ENCODE data around the gene CCDC124. TPM values are rescaled to one million over a fixed set of nuclear protein-coding genes. Genes with fewer than 3 reads are reported as not detected.
A peak's percentile ranks its signal among the peaks of the same experiment; 100 is the strongest.

CCDC124 gene
- total and polyA plus RNA-seq, 2 donors from 2014 or later: 59.5 to 120 TPM

DNA sequence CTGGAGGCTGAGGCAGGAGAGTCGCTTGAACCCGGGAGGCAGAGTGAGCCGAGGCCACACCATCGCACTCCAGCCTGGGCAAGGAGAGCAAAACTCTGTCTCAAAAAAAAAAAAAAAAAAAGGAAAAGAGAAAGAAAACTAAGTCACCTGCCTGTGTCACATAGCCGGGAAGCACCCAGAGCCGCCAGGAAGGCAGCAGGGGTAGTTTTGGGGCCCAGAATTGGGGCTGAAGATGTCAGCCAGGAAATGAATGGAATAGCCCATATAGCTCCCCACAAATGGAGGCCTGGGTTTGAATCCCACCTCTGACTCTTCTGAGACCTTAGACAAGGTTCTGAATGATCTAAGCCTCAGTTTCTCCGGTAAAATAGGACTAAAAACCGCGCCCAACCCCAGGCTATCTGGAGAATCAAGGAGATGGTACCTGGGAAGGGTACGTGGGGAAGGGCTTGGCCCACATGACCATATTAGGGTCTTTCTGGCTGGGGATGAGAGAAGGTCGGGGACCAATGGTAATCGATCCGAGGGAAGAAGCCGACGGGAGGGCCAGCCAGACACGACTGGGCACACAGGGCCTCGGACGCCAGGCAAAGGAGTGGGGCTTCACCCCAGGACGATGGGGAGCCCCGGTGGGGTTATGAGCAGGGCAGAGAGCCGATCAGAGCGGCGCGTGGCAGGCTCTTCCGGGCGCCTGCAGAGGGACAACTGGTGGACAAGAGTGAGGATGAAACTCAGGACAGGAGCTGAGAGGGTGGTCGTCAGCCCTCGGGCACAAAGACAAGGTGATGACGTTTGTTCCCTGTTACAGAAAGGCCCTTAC, 14.4 kb downstream of the CCDC124 start:
- Histone ChIP-seq H3K9me3 (ENCODE audit: control insufficient read depth in 2 of 3, insufficient read depth in 1 of 3, low read length in 3 of 3) (no peaks in the 10 kb centered on the region), H3K27me3 (ENCODE audit: control insufficient read depth, insufficient read depth, low read length) (no peaks in the 10 kb centered on the region), H3K4me3 (ENCODE audit: low read length in 3 of 3) (peak overlapping the region; percentile 60 to 68 (median 63)), H3K27ac (ENCODE audit: low read depth in 2 of 2, low read length in 2 of 2) (no peak overlapping the region), H3K36me3 (ENCODE audit: control insufficient read depth in 2 of 3, insufficient read depth in 3 of 3, low read length in 3 of 3) (no peaks in the 10 kb centered on the region), H3K4me1 (ENCODE audit: control insufficient read depth in 2 of 3, insufficient read depth in 2 of 3, low read depth in 1 of 3, low read length in 3 of 3) (peaks cover 0 to 17% (median 5%) of the 10 kb centered on the region in 3 donors), H3K9ac (ENCODE audit: low read length in 3 of 3) (peak overlapping the region in 2 of 3 donors; percentile 48 to 71)
- no peak for FAIRE-seq
- intact Hi-C loops (cut with DNase I): no loop called here
- DNase-seq: peak in 1 of 5 donors; percentile 84
- TF ChIP-seq, protein P1, sequence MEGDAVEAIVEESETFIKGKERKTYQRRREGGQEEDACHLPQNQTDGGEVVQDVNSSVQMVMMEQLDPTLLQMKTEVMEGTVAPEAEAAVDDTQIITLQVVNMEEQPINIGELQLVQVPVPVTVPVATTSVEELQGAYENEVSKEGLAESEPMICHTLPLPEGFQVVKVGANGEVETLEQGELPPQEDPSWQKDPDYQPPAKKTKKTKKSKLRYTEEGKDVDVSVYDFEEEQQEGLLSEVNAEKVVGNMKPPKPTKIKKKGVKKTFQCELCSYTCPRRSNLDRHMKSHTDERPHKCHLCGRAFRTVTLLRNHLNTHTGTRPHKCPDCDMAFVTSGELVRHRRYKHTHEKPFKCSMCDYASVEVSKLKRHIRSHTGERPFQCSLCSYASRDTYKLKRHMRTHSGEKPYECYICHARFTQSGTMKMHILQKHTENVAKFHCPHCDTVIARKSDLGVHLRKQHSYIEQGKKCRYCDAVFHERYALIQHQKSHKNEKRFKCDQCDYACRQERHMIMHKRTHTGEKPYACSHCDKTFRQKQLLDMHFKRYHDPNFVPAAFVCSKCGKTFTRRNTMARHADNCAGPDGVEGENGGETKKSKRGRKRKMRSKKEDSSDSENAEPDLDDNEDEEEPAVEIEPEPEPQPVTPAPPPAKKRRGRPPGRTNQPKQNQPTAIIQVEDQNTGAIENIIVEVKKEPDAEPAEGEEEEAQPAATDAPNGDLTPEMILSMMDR (IDR thresholded peaks at IDR 0.05; ENCODE audit: borderline replicate concordance, extremely low read depth, insufficient read depth): no peak

DNA sequence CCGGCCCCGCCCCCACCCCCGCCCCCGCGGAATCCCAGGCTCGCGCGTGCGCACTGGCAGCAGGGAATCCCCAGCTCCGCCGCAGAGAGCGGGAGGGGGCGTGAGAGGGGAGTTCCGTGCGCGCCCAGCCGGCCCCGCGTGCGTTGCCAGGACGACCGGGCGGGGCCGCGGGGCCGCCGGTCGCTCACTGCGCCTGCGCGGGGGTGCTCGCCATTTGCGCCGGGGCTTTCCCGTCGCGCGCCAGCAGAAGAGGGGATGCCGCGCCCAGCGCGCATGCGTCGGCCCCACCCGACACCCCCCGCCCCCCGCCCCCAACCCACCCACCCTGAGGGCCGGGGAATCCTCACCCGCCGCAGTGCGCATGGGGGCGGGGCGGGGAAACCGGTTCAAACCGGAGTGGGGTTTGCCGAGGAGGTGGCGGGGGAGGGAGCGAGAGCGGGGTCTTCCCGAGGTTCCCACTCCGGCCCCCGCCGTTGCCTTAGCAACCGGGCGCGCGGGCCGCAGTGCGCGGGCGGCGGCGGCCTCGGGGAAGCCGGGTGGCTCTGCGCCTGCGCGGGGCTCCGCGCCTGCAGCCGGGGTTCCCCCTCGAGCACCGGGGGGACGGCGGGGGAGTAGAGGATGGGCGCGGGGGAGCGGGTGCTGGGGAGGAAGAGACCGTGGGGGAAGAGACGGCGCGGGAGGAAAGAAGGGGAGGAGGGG, 15.1 kb downstream of the CCDC124 start:
- H3K36me3 ChIP-seq (ENCODE audit: control insufficient read depth in 2 of 3, insufficient read depth in 3 of 3, low read length in 3 of 3): no peaks in the 10 kb centered on the region
- no peak overlapping the region for H3K27ac ChIP-seq (ENCODE audit: low read depth in 2 of 2, low read length in 2 of 2)
- peak overlapping the region in 1 of 3 donors; percentile 63 for H3K4me3 ChIP-seq (ENCODE audit: low read length in 3 of 3)
- peaks cover 0 to 20% (median 5%) of the 10 kb centered on the region in 3 donors for H3K4me1 ChIP-seq (ENCODE audit: control insufficient read depth in 2 of 3, insufficient read depth in 2 of 3, low read depth in 1 of 3, low read length in 3 of 3)
- no peaks in the 10 kb centered on the region for H3K27me3 ChIP-seq (ENCODE audit: control insufficient read depth, insufficient read depth, low read length)
- TF ChIP-seq, protein P1 (IDR thresholded peaks at IDR 0.05; ENCODE audit: borderline replicate concordance, extremely low read depth, insufficient read depth): no peak
- no peak overlapping the region for H3K9ac ChIP-seq (ENCODE audit: low read length in 3 of 3)
- intact Hi-C loops (cut with DNase I): no loop called here
- H3K9me3 ChIP-seq (ENCODE audit: control insufficient read depth in 2 of 3, insufficient read depth in 1 of 3, low read length in 3 of 3): no peaks in the 10 kb centered on the region
- peak; percentile 97 to 100 (median 99) for DNase-seq
- FAIRE-seq: no peak

DNA sequence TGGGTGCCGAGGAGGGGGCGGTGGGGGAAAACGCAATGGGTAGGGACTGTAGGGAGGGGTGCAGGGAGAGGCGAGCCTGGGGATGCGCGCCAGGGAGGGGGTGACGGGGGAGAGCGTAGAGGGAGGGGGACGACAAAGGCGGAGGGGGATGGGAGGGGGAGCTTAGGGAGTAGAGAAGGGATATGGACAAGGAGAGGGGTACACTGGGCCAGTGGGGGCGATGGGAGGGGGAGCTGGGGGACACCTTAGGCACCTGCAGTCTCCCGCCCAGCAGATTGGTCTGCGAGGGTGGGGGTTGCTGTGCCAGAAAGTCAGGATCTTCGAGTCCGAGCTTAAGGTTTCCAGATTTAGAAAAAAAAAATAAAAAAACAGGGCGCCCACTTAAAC, 15.7 kb downstream of the CCDC124 start:
- intact Hi-C loops (cut with DNase I): no loop called here
- no peak for DNase-seq
- no peak for FAIRE-seq
- H3K36me3 ChIP-seq (ENCODE audit: control insufficient read depth in 2 of 3, insufficient read depth in 3 of 3, low read length in 3 of 3): no peaks in the 10 kb centered on the region
- H3K4me3 ChIP-seq (ENCODE audit: low read length in 3 of 3): no peak overlapping the region
- H3K27ac ChIP-seq (ENCODE audit: low read depth in 2 of 2, low read length in 2 of 2): no peak overlapping the region
- no peaks in the 10 kb centered on the region for H3K9me3 ChIP-seq (ENCODE audit: control insufficient read depth in 2 of 3, insufficient read depth in 1 of 3, low read length in 3 of 3)
- TF ChIP-seq, protein P1 (IDR thresholded peaks at IDR 0.05; ENCODE audit: borderline replicate concordance, extremely low read depth, insufficient read depth): no peak
- no peaks in the 10 kb centered on the region for H3K27me3 ChIP-seq (ENCODE audit: control insufficient read depth, insufficient read depth, low read length)
- H3K4me1 ChIP-seq (ENCODE audit: control insufficient read depth in 2 of 3, insufficient read depth in 2 of 3, low read depth in 1 of 3, low read length in 3 of 3): peaks cover 0 to 20% (median 5%) of the 10 kb centered on the region in 3 donors
- no peak overlapping the region for H3K9ac ChIP-seq (ENCODE audit: low read length in 3 of 3)
